T-helper 22 cell (primary cell): ENCODE results near the gene PRMT9.

Experiments
- DNase-seq: peaks from one replicate; pipeline ENCODE4 v3.0.0-alpha.2; 2020; ENCODE audit warnings: low read depth

The PRMT9 gene

GRCh38 chr4:147617841-147618691, 65.9 kb downstream of the PRMT9 start:
- no peak for DNase-seq

- DNase-seq: peak; percentile 94
Observed at GRCh38 chr4:147617173-147617840, 66.7 kb downstream of the PRMT9 start, which contains the start of gene TMEM184C. Gene TMEM184C, plus strand, starts transcription at chr4:147617397. Its CDS starts 560 bp downstream, at chr4:147617957.

- no peak for DNase-seq
Observed at GRCh38 chr4:147616849-147617172, 67.2 kb downstream of the PRMT9 start.

GRCh38 chr4:147610686-147611085, 73.3 kb downstream of the PRMT9 start:
- no peak for DNase-seq

GRCh38 chr4:147607471-147607870, 76.5 kb downstream of the PRMT9 start:
- no peak for DNase-seq

GRCh38 chr4:147605499-147605898, 78.5 kb downstream of the PRMT9 start:
- no peak for DNase-seq

- no peak for DNase-seq
Observed at GRCh38 chr4:147599769-147600168, 84.2 kb downstream of the PRMT9 start.

GRCh38 chr4:147599206-147599605, 84.8 kb downstream of the PRMT9 start:
- no peak for DNase-seq

GRCh38 chr4:147597561-147597960, 86.4 kb downstream of the PRMT9 start:
- no peak for DNase-seq

GRCh38 chr4:147596981-147597380, 87.0 kb downstream of the PRMT9 start:
- no peak for DNase-seq

GRCh38 chr4:147596377-147596776, 87.6 kb downstream of the PRMT9 start:
- no peak for DNase-seq

- no peak for DNase-seq
Observed at GRCh38 chr4:147594578-147594977, 89.4 kb downstream of the PRMT9 start.

- DNase-seq: no peak
Observed at GRCh38 chr4:147594107-147594506, 89.9 kb downstream of the PRMT9 start.

- no peak for DNase-seq
Observed at GRCh38 chr4:147591106-147591505, 92.9 kb downstream of the PRMT9 start.

- DNase-seq: no peak
Observed at GRCh38 chr4:147590249-147590920, 93.6 kb downstream of the PRMT9 start.

GRCh38 chr4:147589586-147589985, 94.4 kb downstream of the PRMT9 start:
- DNase-seq: no peak
